Endothelial cell of umbilical vein (primary cell): ENCODE data around the gene CCDC34. TPM values are rescaled to one million over a fixed set of nuclear protein-coding genes. Genes with fewer than 3 reads are reported as not detected.

Experiments used
- polyA plus RNA-seq, 4 experiments: library from polyadenylated mRNA; depleted of rRNA in 3 of 4; stranded (reverse) in 3 of 4; unstranded in 1 of 4; fragments of >200 nt; gene quantifications; 2 replicates each; pipeline versions ENCODE4 v1.2.1 to v1.2.3, GENCODE V29; 2011 to 2012; ENCODE audit warnings: missing spikeins in 1 of 4
- total RNA-seq: library from RNA; stranded (reverse); gene quantifications from 2 replicates; pipeline ENCODE4 v1.2.3, GENCODE V29; 2021

CCDC34 gene
- total and polyA plus RNA-seq, 2 donors (not counting 3 experiments of a cell fraction or from before 2014, with no cell fraction given) = 2.3 to 11.4 TPM

Other genes starting within 250 kb of the CCDC34 start
- gene LGR4, start 109.6 kb upstream of the CCDC34 start, total RNA-seq = 2.6 and 3.1 TPM in 2 replicates
- gene LGR4, start 109.6 kb upstream of the CCDC34 start, polyA plus RNA-seq = 0.89 and 1.3 TPM in 2 replicates
- gene LIN7C, start 143.6 kb upstream of the CCDC34 start, total RNA-seq = 23.6 and 24.9 TPM in 2 replicates
- 6.0 and 7.1 TPM in 2 replicates for gene LIN7C, start 143.6 kb upstream of the CCDC34 start, polyA plus RNA-seq